GM18526 (cell line): ENCODE measurements around the gene MAN2A2.

Source experiments
- POLR2A ChIP-seq: IDR thresholded peaks from 3 replicates; pipeline ENCODE4 v1.6.1; 2011; ENCODE audit not compliant: insufficient read length; ENCODE audit errors: extremely low read depth

The MAN2A2 gene

GRCh38 chr15:90939756-90940155, 36.7 kb downstream of the MAN2A2 start:
- TF ChIP-seq POLR2A, result no peak

DNA sequence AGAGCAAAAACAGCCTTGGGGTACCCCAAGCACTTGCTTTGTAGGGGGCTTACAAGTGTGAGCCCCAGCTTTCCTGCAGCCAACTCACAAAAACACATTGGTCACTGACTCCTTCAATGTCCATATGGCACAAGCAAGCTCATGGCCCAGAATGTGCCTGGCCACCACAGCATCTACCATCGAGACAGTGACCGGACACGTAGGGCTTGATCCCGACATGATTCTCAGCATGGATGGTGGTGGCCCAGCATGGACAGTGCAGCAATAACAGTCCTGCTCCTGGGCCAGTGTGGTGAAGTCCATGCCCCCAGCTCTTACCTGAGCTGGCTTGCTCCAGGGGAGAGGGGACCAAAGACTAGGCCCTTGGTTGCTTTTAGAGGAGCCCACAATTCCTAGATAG, 37.9 kb downstream of the MAN2A2 start:
- TF ChIP-seq POLR2A, result no peak

DNA sequence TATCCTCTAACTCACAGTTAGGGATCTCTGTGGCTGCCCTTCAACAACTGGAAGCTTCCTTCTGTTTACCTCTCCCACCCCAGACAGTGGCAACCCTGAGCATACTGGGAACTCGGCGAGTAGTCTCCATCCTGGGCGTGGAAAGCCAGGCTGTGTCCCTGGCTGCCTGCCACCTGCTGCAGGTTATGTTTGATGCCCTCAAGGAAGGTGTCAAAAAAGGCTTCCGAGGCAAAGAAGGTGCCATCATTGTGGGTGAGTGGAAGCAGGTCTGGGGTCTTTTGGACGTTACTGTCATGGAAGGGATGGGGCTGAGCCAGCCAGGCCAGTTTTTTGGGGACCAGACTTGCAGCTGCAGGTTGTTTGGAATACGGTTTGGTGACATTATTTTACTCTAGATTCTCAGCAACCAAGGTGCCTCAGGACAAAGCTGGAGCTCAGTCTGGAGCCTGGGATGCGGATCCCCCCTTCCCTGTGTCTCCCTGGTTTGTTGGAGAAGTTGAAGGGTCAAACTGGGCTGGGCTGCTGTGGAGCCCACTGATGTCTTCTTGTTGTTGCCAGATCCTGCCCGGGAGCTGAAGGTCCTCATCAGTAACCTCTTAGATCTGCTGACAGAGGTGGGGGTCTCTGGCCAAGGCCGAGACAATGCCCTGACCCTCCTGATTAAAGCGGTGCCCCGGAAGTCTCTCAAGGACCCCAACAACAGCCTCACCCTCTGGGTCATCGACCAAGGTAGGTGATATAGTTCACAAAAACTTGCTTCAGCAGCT, 39.4 kb downstream of the MAN2A2 start:
- TF ChIP-seq POLR2A, result no peak

DNA sequence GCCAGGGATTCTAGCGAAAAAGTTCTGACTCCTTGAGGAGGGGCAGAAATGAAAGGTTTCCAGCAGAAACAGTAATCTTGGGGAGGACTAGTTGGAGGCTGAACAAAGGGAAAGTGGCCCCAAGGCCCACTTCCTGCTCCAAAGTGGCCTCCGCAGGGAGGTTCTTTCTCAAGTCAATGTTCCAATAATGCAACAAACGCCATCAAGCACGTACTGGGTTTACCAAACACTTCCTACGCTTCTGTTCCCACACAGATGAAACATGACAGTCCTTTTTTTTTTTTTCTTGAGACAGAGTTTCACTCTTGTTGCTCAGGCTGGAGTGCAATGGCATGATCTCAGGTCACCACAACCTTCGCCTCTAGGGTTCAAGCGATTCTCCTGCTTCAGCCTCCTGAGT, 42.0 kb downstream of the MAN2A2 start:
- TF ChIP-seq POLR2A, result no peak

GRCh38 chr15:90946538-90946937, 43.4 kb downstream of the MAN2A2 start:
- TF ChIP-seq POLR2A, result no peak

DNA sequence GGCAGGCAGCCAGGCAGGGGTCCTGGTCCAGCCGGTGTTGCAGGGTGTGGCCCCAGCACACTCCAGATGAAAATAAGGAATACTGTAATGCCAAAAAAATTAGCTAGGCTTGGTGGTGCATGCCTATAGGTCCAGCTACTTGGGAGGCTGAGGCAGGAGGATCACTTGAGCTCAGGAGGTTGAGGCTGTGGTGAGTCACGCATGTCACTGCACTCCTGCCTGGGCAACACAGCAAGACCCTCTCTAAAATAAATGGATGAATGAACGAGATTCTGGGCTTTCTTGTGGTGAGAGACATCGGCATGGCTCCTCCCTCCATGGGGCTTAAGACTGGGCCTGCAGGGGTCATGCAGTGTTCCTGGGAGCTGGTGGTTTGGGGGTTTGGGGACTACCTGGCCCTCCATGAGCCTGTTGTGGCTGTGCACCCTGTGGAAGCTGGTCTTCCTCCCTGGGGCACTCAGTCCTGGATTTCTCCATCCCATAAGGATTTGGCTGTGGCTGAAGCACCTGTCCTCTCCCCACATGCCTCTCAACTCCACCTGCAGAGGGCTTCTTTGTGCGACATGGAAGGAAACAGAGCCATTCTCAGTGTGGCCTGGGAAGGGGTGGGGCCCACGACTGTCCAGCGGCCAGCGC, 44.0 kb downstream of the MAN2A2 start:
- TF ChIP-seq POLR2A, result no peak

- TF ChIP-seq POLR2A, result no peak
Observed at GRCh38 chr15:90947577-90948357, 44.7 kb downstream of the MAN2A2 start.

- TF ChIP-seq POLR2A, result no peak
Observed at GRCh38 chr15:90948506-90948905, 45.4 kb downstream of the MAN2A2 start.

GRCh38 chr15:90949979-90950675, 47.0 kb downstream of the MAN2A2 start:
- TF ChIP-seq POLR2A, result no peak

DNA sequence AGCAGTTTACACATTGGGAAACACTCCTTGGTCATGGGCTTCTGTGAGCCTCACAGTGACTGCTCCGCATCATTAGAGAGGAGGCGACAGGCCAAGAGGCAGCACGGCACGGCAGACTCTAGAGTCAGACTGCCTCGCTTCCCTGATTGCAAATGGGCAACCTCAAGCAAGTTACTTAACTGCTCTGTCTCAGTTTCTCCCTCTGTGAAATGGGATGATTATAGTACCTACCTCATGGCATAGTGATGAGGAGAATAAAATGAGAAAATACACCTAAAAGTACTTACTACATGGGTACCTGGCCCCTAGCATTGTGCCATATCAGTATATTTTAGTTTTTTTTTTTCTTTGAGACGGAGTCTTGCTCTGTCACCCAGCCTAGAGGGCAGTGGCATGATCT, 47.6 kb downstream of the MAN2A2 start:
- TF ChIP-seq POLR2A, result no peak

DNA sequence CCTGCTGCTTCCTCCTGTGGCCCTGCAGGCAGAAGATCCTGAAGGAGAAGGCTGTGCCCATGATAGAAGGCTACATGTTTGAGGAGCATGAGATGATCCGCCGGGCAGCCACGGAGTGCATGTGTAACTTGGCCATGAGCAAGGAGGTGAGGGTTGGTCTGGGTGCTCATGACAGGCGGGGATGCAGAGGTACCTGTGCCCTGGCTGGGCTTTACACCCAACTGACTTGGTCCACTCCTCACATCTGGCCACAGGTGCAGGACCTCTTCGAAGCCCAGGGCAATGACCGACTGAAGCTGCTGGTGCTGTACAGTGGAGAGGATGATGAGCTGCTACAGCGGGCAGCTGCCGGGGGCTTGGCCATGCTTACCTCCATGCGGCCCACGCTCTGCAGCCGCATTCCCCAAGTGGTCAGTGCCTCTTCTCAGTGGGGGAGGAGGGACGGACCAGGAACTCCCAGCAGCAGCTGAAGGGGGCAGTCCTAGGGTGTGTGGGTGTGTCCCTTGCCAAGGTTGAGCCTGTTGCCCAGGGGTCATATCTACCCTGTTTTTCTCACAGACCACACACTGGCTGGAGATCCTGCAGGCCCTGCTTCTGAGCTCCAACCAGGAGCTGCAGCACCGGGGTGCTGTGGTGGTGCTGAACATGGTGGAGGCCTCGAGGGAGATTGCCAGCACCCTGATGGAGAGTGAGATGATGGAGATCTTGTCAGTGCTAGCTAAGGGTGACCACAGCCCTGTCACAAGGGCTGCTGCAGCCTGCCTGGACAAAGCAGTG, 50.0 kb downstream of the MAN2A2 start:
- no peak for TF ChIP-seq POLR2A

DNA sequence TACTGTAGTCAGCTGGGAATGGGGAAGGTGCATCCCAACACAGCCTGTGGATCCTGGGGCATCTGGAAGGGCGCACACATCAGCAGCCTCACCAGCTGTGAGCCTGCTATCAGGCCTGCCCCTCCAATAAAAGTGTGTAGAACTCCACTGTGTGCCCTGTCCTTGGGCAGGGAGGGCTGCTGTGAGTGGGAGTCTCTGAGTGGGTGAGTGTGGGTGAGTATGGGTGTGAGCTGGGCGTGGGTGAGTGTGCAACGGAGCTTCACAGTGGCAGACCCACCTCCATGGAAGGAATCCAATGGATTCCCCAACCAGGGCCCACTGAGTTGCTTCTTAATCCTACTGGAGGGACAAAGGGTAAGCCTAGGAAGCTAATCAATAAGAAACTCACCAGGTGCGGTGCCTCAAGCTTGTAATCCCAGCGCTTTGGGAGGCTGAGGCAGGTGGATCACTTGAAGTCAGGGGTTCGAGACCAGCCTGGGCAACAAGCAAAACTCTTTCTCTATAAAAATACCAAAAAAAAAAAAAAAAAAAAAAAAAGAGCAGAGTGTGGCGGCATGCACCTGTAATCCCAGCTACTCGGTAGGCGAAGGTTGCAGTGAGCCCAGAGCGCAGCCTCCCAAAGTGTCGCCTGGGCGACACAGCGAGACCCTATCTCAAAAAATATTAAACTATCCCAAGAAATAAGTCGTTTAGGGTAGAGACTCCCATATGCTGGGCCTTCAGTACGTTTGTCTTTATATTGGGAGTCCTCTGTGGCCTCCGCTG, 51.0 kb downstream of the MAN2A2 start:
- no peak for TF ChIP-seq POLR2A

GRCh38 chr15:90954712-90955623, 51.9 kb downstream of the MAN2A2 start, which contains the start of gene RCCD1:
TSS of gene RCCD1 (plus strand) at chr15:90954884. CDS start at chr15:90956735, 1,851 bp downstream.
- peak; percentile 51 for TF ChIP-seq POLR2A
